GM23338 (cell line): ENCODE data around the gene FBN2. TPM values are rescaled to one million over a fixed set of nuclear protein-coding genes. Genes with fewer than 3 reads are reported as not detected.

Source experiments
- ATAC-seq: fragments of 200-7000 bp; cut with Tn5 transposase; 3 replicates; pipeline ENCODE4 v1.9.1; 2020
- DNase-seq: peaks from one replicate; pipeline ENCODE4 v3.0.0-alpha.2; 2015; ENCODE audit warnings: low spot score
- H2AFZ ChIP-seq: fragments of 200-600 bp; sonication (generic); 2 replicates; pipeline ENCODE4 v1.8.0; 2016; ENCODE audit warnings: antibody characterized with exemption, mild to moderate bottlenecking, moderate library complexity
- H3F3A ChIP-seq: fragments of 200-600 bp; sonication (generic); replicated peaks from 2 replicates; pipeline ENCODE4 v1.8.0; 2017; ENCODE audit warnings: antibody characterized with exemption, mixed run types, low read depth
- H3K27ac ChIP-seq: fragments of 200-600 bp; sonication (generic); 2 replicates; pipeline ENCODE4 v1.6.1; 2016; ENCODE audit warnings: low read depth
- H3K27me3 ChIP-seq: fragments of 200-600 bp; sonication (generic); 2 replicates; pipeline ENCODE4 v1.8.0; 2016; ENCODE audit warnings: mild to moderate bottlenecking, mixed run types, moderate library complexity; ENCODE audit not compliant: insufficient read depth
- H3K36me3 ChIP-seq: fragments of 200-600 bp; sonication (generic); 2 replicates; pipeline ENCODE4 v1.8.0; 2016; ENCODE audit warnings: mild to moderate bottlenecking; ENCODE audit not compliant: insufficient read depth
- H3K4me1 ChIP-seq: fragments of 200-600 bp; sonication (generic); 2 replicates; pipeline ENCODE4 v1.8.0; 2016; ENCODE audit warnings: mild to moderate bottlenecking, moderate library complexity; ENCODE audit not compliant: insufficient read depth
- H3K4me2 ChIP-seq: fragments of 200-600 bp; sonication (generic); 2 replicates; pipeline ENCODE4 v1.7.1; 2017; ENCODE audit warnings: mixed run types
- H3K4me3 ChIP-seq: fragments of 200-600 bp; sonication (generic); 2 replicates; pipeline ENCODE4 v1.6.1; 2016; ENCODE audit warnings: mixed run types
- H3K79me2 ChIP-seq: fragments of 200-600 bp; sonication (generic); replicated peaks from 2 replicates; pipeline ENCODE4 v1.8.0; 2017; ENCODE audit warnings: mild to moderate bottlenecking; ENCODE audit not compliant: insufficient read depth
- H3K9me2 ChIP-seq: fragments of 200-600 bp; sonication (generic); 2 replicates; pipeline ENCODE4 v1.8.0; 2017; ENCODE audit not compliant: insufficient read depth
- H4K20me1 ChIP-seq: fragments of 200-600 bp; sonication (generic); replicated peaks from 2 replicates; pipeline ENCODE4 v1.8.0; 2017; ENCODE audit warnings: mild to moderate bottlenecking; ENCODE audit not compliant: insufficient read depth
- H3K27ac Mint-ChIP-seq: 2 replicates; pipeline ENCODE4 v1.8.0; 2020; ENCODE audit warnings: inconsistent platforms, mild to moderate bottlenecking, moderate library complexity, mixed read lengths
- H3K27me3 Mint-ChIP-seq: 3 replicates; pipeline ENCODE4 v1.8.0; 2022; ENCODE audit warnings: low read depth, mild to moderate bottlenecking, moderate library complexity, mixed read lengths, inconsistent platforms; ENCODE audit not compliant: insufficient read depth, poor library complexity
- H3K36me3 Mint-ChIP-seq: 3 replicates; pipeline ENCODE4 v1.8.0; 2021; ENCODE audit warnings: low read depth, mild to moderate bottlenecking, inconsistent platforms, moderate library complexity, mixed read lengths
- H3K4me1 Mint-ChIP-seq: 3 replicates; pipeline ENCODE4 v1.8.0; 2020; ENCODE audit warnings: mild to moderate bottlenecking, inconsistent platforms, mixed read lengths
- H3K4me3 Mint-ChIP-seq: 3 replicates; pipeline ENCODE4 v1.8.0; 2021; ENCODE audit warnings: moderate library complexity, mild to moderate bottlenecking, inconsistent platforms, mixed read lengths
- H3K9me3 Mint-ChIP-seq: 3 replicates; pipeline ENCODE4 v1.8.0; 2020; ENCODE audit warnings: moderate library complexity, mild to moderate bottlenecking, inconsistent platforms, mixed read lengths
- CREB1 ChIP-seq: fragments of 250-450 bp; sonication (Bioruptor Pico); IDR thresholded peaks from 2 replicates; pipeline ENCODE4 v1.5.0; 2020; ENCODE audit warnings: low read depth, mild to moderate bottlenecking, moderate library complexity
- CTCF ChIP-seq, 2 experiments: fragments of 200-600 bp in 1 of 2; sonication (generic) in 1 of 2; conservative IDR thresholded peaks; 2 replicates each; pipeline versions ENCODE4 v1.5.1 to v1.6.1; 2016 to 2017; ENCODE audit warnings: antibody characterized with exemption in 2 of 2, low read depth in 2 of 2, mild to moderate bottlenecking in 2 of 2, moderate library complexity in 1 of 2
- ETS1 ChIP-seq: IDR thresholded peaks from 2 replicates; pipeline ENCODE4 v1.6.1; 2016; ENCODE audit warnings: antibody characterized with exemption
- EZH2 ChIP-seq: fragments of 200-600 bp; sonication (generic); IDR thresholded peaks from one replicate; pipeline ENCODE4 v1.8.0; 2017; ENCODE audit warnings: antibody characterized with exemption, mild to moderate bottlenecking, low read depth; ENCODE audit not compliant: unreplicated experiment
- EZH2phosphoT487 ChIP-seq: fragments of 200-600 bp; sonication (generic); IDR thresholded peaks from one replicate; pipeline ENCODE4 v1.8.1; 2018; ENCODE audit warnings: antibody characterized with exemption; ENCODE audit not compliant: unreplicated experiment
- JUNB ChIP-seq: IDR thresholded peaks from one replicate; pipeline ENCODE4 v1.6.1; 2016; ENCODE audit warnings: antibody characterized with exemption; ENCODE audit not compliant: unreplicated experiment
- NANOG ChIP-seq: IDR thresholded peaks from 2 replicates; pipeline ENCODE4 v1.6.1; 2016; ENCODE audit warnings: antibody characterized with exemption, borderline replicate concordance
- POLR2AphosphoS5 ChIP-seq: IDR thresholded peaks from 2 replicates; pipeline ENCODE4 v1.6.1; 2016; ENCODE audit warnings: antibody characterized with exemption, low read depth
- REST ChIP-seq: IDR thresholded peaks from one replicate; pipeline ENCODE4 v1.6.1; 2018; ENCODE audit warnings: antibody characterized with exemption; ENCODE audit not compliant: unreplicated experiment
- STAT1 ChIP-seq: IDR thresholded peaks from one replicate; pipeline ENCODE4 v1.6.1; 2016; ENCODE audit warnings: antibody characterized with exemption; ENCODE audit not compliant: unreplicated experiment
- ZNF114 ChIP-seq: fragments of 250-450 bp; sonication (Bioruptor Pico); IDR thresholded peaks from 2 replicates; pipeline ENCODE4 v1.5.0; 2020; ENCODE audit warnings: mild to moderate bottlenecking, moderate library complexity
- ZNF331 ChIP-seq: fragments of 250-450 bp; sonication (Bioruptor Pico); IDR thresholded peaks from 2 replicates; pipeline ENCODE4 v1.5.0; 2020; ENCODE audit warnings: low read depth, mild to moderate bottlenecking, moderate library complexity
- ZNF462 ChIP-seq: fragments of 250-450 bp; sonication (Bioruptor Pico); IDR thresholded peaks from 2 replicates; pipeline ENCODE4 v1.5.0; 2020; ENCODE audit warnings: mild to moderate bottlenecking, moderate library complexity
- polyA plus RNA-seq: library from polyadenylated mRNA; unstranded; fragments of >200 nt; fragmentation: Nextera tagmentation; extraction: Ambion mirVana; gene quantifications from 2 replicates; pipeline ENCODE4 v1.2.1, GENCODE V29; 2016
- total RNA-seq: library from RNA; depleted of rRNA; stranded (reverse); fragments of >200 nt; shearing (Covaris generic); gene quantifications from 2 replicates; pipeline ENCODE4 v1.2.3, GENCODE V29; 2014

The FBN2 gene
- total and polyA plus RNA-seq, 2 experiments from 2014 or later = 2.6 to 13.6 TPM

- Mint-ChIP-seq H3K9me3 (no peaks in the 10 kb centered on the region), H3K27me3 (no peaks in the 10 kb centered on the region), H3K4me1 (peaks cover 7% of the 10 kb centered on the region; the same call in 2 of the 3 replicates), H3K4me3 (no peak overlapping the region), H3K27ac (peak overlapping the region; percentile 29; the same call in 1 of the 2 replicates), H3K36me3 (peaks cover 12% of the 10 kb centered on the region; the same call in 2 of the 3 replicates)
- Histone ChIP-seq H3K79me2 (no peaks in the 10 kb centered on the region), H2AFZ (no peak overlapping the region), H3K27ac (no peak overlapping the region), H3K4me3 (no peak overlapping the region), H3F3A (no peaks in the 10 kb centered on the region), H3K4me1 (no peaks in the 10 kb centered on the region; the same call in 1 of the 2 replicates), H3K27me3 (no peaks in the 10 kb centered on the region), H4K20me1 (no peaks in the 10 kb centered on the region), H3K9me2 (no peaks in the 10 kb centered on the region), H3K36me3 (no peaks in the 10 kb centered on the region), H3K4me2 (no peak overlapping the region)
- DNase-seq (no peak), ATAC-seq (no peak)
- TF ChIP-seq ETS1 = no peak
- TF ChIP-seq POLR2AphosphoS5 = no peak
- no peak for TF ChIP-seq EZH2
- TF ChIP-seq NANOG = no peak
- TF ChIP-seq CTCF (conservative IDR thresholded peaks at IDR 0.05; ENCODE audit: low read depth in 2 of 2) = no peak
- TF ChIP-seq ZNF331 (CRISPR knock-in tag) = no peak
- TF ChIP-seq CREB1 (CRISPR knock-in tag) = no peak
- TF ChIP-seq JUNB = no peak
- no peak for TF ChIP-seq EZH2phosphoT487
- TF ChIP-seq ZNF462 = no peak
- no peak for TF ChIP-seq STAT1
- TF ChIP-seq REST = no peak
- no peak for TF ChIP-seq ZNF114
Measured at GRCh38 chr5:128349044-128349858, 188.8 kb downstream of the FBN2 start.
